GM23338 (cell line): Measurements from ENCODE around the gene CFAP70. TPM values are rescaled to one million over a fixed set of nuclear protein-coding genes. Genes with fewer than 3 reads are reported as not detected.

Source experiments
- ATAC-seq: fragments of 200-7000 bp; cut with Tn5 transposase; 3 replicates; pipeline ENCODE4 v1.9.1; 2020
- DNase-seq: peaks from one replicate; pipeline ENCODE4 v3.0.0-alpha.2; 2015; ENCODE audit warnings: low spot score
- H2AFZ ChIP-seq: fragments of 200-600 bp; sonication (generic); 2 replicates; pipeline ENCODE4 v1.8.0; 2016; ENCODE audit warnings: antibody characterized with exemption, mild to moderate bottlenecking, moderate library complexity
- H3F3A ChIP-seq: fragments of 200-600 bp; sonication (generic); replicated peaks from 2 replicates; pipeline ENCODE4 v1.8.0; 2017; ENCODE audit warnings: antibody characterized with exemption, mixed run types, low read depth
- H3K27ac ChIP-seq: fragments of 200-600 bp; sonication (generic); 2 replicates; pipeline ENCODE4 v1.6.1; 2016; ENCODE audit warnings: low read depth
- H3K27me3 ChIP-seq: fragments of 200-600 bp; sonication (generic); 2 replicates; pipeline ENCODE4 v1.8.0; 2016; ENCODE audit warnings: mild to moderate bottlenecking, mixed run types, moderate library complexity; ENCODE audit not compliant: insufficient read depth
- H3K36me3 ChIP-seq: fragments of 200-600 bp; sonication (generic); 2 replicates; pipeline ENCODE4 v1.8.0; 2016; ENCODE audit warnings: mild to moderate bottlenecking; ENCODE audit not compliant: insufficient read depth
- H3K4me1 ChIP-seq: fragments of 200-600 bp; sonication (generic); 2 replicates; pipeline ENCODE4 v1.8.0; 2016; ENCODE audit warnings: mild to moderate bottlenecking, moderate library complexity; ENCODE audit not compliant: insufficient read depth
- H3K4me2 ChIP-seq: fragments of 200-600 bp; sonication (generic); 2 replicates; pipeline ENCODE4 v1.7.1; 2017; ENCODE audit warnings: mixed run types
- H3K4me3 ChIP-seq: fragments of 200-600 bp; sonication (generic); 2 replicates; pipeline ENCODE4 v1.6.1; 2016; ENCODE audit warnings: mixed run types
- H3K79me2 ChIP-seq: fragments of 200-600 bp; sonication (generic); replicated peaks from 2 replicates; pipeline ENCODE4 v1.8.0; 2017; ENCODE audit warnings: mild to moderate bottlenecking; ENCODE audit not compliant: insufficient read depth
- H3K9me2 ChIP-seq: fragments of 200-600 bp; sonication (generic); 2 replicates; pipeline ENCODE4 v1.8.0; 2017; ENCODE audit not compliant: insufficient read depth
- H4K20me1 ChIP-seq: fragments of 200-600 bp; sonication (generic); replicated peaks from 2 replicates; pipeline ENCODE4 v1.8.0; 2017; ENCODE audit warnings: mild to moderate bottlenecking; ENCODE audit not compliant: insufficient read depth
- H3K27ac Mint-ChIP-seq: 2 replicates; pipeline ENCODE4 v1.8.0; 2020; ENCODE audit warnings: inconsistent platforms, mild to moderate bottlenecking, moderate library complexity, mixed read lengths
- H3K27me3 Mint-ChIP-seq: 3 replicates; pipeline ENCODE4 v1.8.0; 2022; ENCODE audit warnings: low read depth, mild to moderate bottlenecking, moderate library complexity, mixed read lengths, inconsistent platforms; ENCODE audit not compliant: insufficient read depth, poor library complexity
- H3K36me3 Mint-ChIP-seq: 3 replicates; pipeline ENCODE4 v1.8.0; 2021; ENCODE audit warnings: low read depth, mild to moderate bottlenecking, inconsistent platforms, moderate library complexity, mixed read lengths
- H3K4me1 Mint-ChIP-seq: 3 replicates; pipeline ENCODE4 v1.8.0; 2020; ENCODE audit warnings: mild to moderate bottlenecking, inconsistent platforms, mixed read lengths
- H3K4me3 Mint-ChIP-seq: 3 replicates; pipeline ENCODE4 v1.8.0; 2021; ENCODE audit warnings: moderate library complexity, mild to moderate bottlenecking, inconsistent platforms, mixed read lengths
- H3K9me3 Mint-ChIP-seq: 3 replicates; pipeline ENCODE4 v1.8.0; 2020; ENCODE audit warnings: moderate library complexity, mild to moderate bottlenecking, inconsistent platforms, mixed read lengths
- CREB1 ChIP-seq: fragments of 250-450 bp; sonication (Bioruptor Pico); IDR thresholded peaks from 2 replicates; pipeline ENCODE4 v1.5.0; 2020; ENCODE audit warnings: low read depth, mild to moderate bottlenecking, moderate library complexity
- EZH2phosphoT487 ChIP-seq: fragments of 200-600 bp; sonication (generic); IDR thresholded peaks from one replicate; pipeline ENCODE4 v1.8.1; 2018; ENCODE audit warnings: antibody characterized with exemption; ENCODE audit not compliant: unreplicated experiment
- JUNB ChIP-seq: IDR thresholded peaks from one replicate; pipeline ENCODE4 v1.6.1; 2016; ENCODE audit warnings: antibody characterized with exemption; ENCODE audit not compliant: unreplicated experiment
- POLR2AphosphoS5 ChIP-seq: IDR thresholded peaks from 2 replicates; pipeline ENCODE4 v1.6.1; 2016; ENCODE audit warnings: antibody characterized with exemption, low read depth
- STAT1 ChIP-seq: IDR thresholded peaks from one replicate; pipeline ENCODE4 v1.6.1; 2016; ENCODE audit warnings: antibody characterized with exemption; ENCODE audit not compliant: unreplicated experiment
- ZNF114 ChIP-seq: fragments of 250-450 bp; sonication (Bioruptor Pico); IDR thresholded peaks from 2 replicates; pipeline ENCODE4 v1.5.0; 2020; ENCODE audit warnings: mild to moderate bottlenecking, moderate library complexity
- ZNF331 ChIP-seq: fragments of 250-450 bp; sonication (Bioruptor Pico); IDR thresholded peaks from 2 replicates; pipeline ENCODE4 v1.5.0; 2020; ENCODE audit warnings: low read depth, mild to moderate bottlenecking, moderate library complexity
- polyA plus RNA-seq: library from polyadenylated mRNA; unstranded; fragments of >200 nt; fragmentation: Nextera tagmentation; extraction: Ambion mirVana; gene quantifications from 2 replicates; pipeline ENCODE4 v1.2.1, GENCODE V29; 2016
- total RNA-seq: library from RNA; depleted of rRNA; stranded (reverse); fragments of >200 nt; shearing (Covaris generic); gene quantifications from 2 replicates; pipeline ENCODE4 v1.2.3, GENCODE V29; 2014
- TF ChIP-seq, protein P1 (sequence below): IDR thresholded peaks from one replicate; pipeline ENCODE4 v1.6.1; 2018; ENCODE audit warnings: antibody characterized with exemption; ENCODE audit not compliant: unreplicated experiment
- TF ChIP-seq, protein P2 (sequence below), 2 experiments: fragments of 200-600 bp in 1 of 2; sonication (generic) in 1 of 2; conservative IDR thresholded peaks; 2 replicates each; pipeline versions ENCODE4 v1.5.1 to v1.6.1; 2016 to 2017; ENCODE audit warnings: antibody characterized with exemption in 2 of 2, low read depth in 2 of 2, mild to moderate bottlenecking in 2 of 2, moderate library complexity in 1 of 2
- TF ChIP-seq, protein P3 (sequence below): fragments of 250-450 bp; sonication (Bioruptor Pico); IDR thresholded peaks from 2 replicates; pipeline ENCODE4 v1.5.0; 2020; ENCODE audit warnings: mild to moderate bottlenecking, moderate library complexity

CFAP70 gene
- total and polyA plus RNA-seq, 2 experiments from 2014 or later = 0.17 to 0.24 TPM

DNA sequence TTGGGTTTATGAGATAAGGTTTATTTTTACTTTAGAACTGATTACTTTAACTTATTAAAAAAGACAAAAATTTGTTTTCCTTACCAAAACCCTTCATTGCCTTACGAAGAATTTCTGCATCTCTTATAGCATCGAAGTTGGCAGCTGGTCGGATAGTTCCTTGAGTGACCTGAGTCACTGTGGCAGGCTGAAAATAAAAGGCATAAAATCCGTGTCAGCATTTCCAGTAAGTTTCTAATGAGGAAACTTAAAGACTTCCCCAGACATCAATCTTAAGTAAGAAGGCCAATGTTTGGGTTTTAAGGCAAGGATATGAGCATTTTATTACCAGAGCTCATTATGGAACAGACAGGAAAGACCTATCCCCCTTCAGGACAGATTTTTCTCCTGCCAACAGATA, 29.6 kb upstream of the CFAP70 start (continued):
- TF ChIP-seq, protein P1, sequence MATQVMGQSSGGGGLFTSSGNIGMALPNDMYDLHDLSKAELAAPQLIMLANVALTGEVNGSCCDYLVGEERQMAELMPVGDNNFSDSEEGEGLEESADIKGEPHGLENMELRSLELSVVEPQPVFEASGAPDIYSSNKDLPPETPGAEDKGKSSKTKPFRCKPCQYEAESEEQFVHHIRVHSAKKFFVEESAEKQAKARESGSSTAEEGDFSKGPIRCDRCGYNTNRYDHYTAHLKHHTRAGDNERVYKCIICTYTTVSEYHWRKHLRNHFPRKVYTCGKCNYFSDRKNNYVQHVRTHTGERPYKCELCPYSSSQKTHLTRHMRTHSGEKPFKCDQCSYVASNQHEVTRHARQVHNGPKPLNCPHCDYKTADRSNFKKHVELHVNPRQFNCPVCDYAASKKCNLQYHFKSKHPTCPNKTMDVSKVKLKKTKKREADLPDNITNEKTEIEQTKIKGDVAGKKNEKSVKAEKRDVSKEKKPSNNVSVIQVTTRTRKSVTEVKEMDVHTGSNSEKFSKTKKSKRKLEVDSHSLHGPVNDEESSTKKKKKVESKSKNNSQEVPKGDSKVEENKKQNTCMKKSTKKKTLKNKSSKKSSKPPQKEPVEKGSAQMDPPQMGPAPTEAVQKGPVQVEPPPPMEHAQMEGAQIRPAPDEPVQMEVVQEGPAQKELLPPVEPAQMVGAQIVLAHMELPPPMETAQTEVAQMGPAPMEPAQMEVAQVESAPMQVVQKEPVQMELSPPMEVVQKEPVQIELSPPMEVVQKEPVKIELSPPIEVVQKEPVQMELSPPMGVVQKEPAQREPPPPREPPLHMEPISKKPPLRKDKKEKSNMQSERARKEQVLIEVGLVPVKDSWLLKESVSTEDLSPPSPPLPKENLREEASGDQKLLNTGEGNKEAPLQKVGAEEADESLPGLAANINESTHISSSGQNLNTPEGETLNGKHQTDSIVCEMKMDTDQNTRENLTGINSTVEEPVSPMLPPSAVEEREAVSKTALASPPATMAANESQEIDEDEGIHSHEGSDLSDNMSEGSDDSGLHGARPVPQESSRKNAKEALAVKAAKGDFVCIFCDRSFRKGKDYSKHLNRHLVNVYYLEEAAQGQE = no peak
- TF ChIP-seq POLR2AphosphoS5 = no peak
- TF ChIP-seq CREB1 (CRISPR knock-in tag) = no peak

DNA sequence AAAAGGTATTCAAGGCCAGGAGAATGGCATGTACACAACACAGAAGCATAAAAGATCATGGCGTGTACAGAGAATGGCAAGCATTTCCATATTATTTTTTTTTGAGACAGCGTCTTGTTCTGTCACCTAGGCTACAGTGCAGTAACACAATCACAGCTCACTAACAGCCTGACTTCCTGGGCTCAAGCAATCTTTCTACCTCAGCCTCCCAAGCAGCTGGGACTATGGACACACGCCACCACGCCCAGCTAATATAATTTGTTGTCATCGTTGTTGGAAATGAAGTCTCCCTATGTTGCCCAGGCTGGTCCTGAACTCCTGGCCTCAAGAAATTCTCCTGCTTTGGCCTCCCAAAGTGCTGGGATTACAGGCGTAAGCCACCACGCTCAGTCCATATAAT, 27.9 kb upstream of the CFAP70 start:
- Histone ChIP-seq H3K4me1 (no peaks in the 10 kb centered on the region), H3K79me2 (peaks cover 4% of the 10 kb centered on the region; the same call in 1 of the 2 replicates), H3K36me3 (peaks cover 18% of the 10 kb centered on the region), H3K9me2 (no peaks in the 10 kb centered on the region), H4K20me1 (peaks cover 3% of the 10 kb centered on the region; the same call in 1 of the 2 replicates), H3F3A (no peaks in the 10 kb centered on the region), H3K4me2 (no peak overlapping the region), H2AFZ (no peak overlapping the region), H3K4me3 (no peak overlapping the region), H3K27ac (no peak overlapping the region), H3K27me3 (no peaks in the 10 kb centered on the region)
- H3K4me3 Mint-ChIP-seq = no peak overlapping the region
- H3K27ac Mint-ChIP-seq = no peak overlapping the region
- DNase-seq (no peak), ATAC-seq (no peak)
- no peaks in the 10 kb centered on the region for H3K9me3 Mint-ChIP-seq
- no peaks in the 10 kb centered on the region for H3K4me1 Mint-ChIP-seq
- H3K36me3 Mint-ChIP-seq = peaks cover 48% of the 10 kb centered on the region
- H3K27me3 Mint-ChIP-seq = no peaks in the 10 kb centered on the region
- TF ChIP-seq ZNF331 (CRISPR knock-in tag) (no peak), ZNF114 (CRISPR knock-in tag) (no peak), EZH2phosphoT487 (no peak), STAT1 (no peak), CREB1 (CRISPR knock-in tag) (no peak), JUNB (no peak), POLR2AphosphoS5 (no peak)
- TF ChIP-seq, protein P1 = no peak
- TF ChIP-seq, protein P2, sequence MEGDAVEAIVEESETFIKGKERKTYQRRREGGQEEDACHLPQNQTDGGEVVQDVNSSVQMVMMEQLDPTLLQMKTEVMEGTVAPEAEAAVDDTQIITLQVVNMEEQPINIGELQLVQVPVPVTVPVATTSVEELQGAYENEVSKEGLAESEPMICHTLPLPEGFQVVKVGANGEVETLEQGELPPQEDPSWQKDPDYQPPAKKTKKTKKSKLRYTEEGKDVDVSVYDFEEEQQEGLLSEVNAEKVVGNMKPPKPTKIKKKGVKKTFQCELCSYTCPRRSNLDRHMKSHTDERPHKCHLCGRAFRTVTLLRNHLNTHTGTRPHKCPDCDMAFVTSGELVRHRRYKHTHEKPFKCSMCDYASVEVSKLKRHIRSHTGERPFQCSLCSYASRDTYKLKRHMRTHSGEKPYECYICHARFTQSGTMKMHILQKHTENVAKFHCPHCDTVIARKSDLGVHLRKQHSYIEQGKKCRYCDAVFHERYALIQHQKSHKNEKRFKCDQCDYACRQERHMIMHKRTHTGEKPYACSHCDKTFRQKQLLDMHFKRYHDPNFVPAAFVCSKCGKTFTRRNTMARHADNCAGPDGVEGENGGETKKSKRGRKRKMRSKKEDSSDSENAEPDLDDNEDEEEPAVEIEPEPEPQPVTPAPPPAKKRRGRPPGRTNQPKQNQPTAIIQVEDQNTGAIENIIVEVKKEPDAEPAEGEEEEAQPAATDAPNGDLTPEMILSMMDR (conservative IDR thresholded peaks at IDR 0.05; ENCODE audit: low read depth in 2 of 2) = no peak
- TF ChIP-seq, protein P3, sequence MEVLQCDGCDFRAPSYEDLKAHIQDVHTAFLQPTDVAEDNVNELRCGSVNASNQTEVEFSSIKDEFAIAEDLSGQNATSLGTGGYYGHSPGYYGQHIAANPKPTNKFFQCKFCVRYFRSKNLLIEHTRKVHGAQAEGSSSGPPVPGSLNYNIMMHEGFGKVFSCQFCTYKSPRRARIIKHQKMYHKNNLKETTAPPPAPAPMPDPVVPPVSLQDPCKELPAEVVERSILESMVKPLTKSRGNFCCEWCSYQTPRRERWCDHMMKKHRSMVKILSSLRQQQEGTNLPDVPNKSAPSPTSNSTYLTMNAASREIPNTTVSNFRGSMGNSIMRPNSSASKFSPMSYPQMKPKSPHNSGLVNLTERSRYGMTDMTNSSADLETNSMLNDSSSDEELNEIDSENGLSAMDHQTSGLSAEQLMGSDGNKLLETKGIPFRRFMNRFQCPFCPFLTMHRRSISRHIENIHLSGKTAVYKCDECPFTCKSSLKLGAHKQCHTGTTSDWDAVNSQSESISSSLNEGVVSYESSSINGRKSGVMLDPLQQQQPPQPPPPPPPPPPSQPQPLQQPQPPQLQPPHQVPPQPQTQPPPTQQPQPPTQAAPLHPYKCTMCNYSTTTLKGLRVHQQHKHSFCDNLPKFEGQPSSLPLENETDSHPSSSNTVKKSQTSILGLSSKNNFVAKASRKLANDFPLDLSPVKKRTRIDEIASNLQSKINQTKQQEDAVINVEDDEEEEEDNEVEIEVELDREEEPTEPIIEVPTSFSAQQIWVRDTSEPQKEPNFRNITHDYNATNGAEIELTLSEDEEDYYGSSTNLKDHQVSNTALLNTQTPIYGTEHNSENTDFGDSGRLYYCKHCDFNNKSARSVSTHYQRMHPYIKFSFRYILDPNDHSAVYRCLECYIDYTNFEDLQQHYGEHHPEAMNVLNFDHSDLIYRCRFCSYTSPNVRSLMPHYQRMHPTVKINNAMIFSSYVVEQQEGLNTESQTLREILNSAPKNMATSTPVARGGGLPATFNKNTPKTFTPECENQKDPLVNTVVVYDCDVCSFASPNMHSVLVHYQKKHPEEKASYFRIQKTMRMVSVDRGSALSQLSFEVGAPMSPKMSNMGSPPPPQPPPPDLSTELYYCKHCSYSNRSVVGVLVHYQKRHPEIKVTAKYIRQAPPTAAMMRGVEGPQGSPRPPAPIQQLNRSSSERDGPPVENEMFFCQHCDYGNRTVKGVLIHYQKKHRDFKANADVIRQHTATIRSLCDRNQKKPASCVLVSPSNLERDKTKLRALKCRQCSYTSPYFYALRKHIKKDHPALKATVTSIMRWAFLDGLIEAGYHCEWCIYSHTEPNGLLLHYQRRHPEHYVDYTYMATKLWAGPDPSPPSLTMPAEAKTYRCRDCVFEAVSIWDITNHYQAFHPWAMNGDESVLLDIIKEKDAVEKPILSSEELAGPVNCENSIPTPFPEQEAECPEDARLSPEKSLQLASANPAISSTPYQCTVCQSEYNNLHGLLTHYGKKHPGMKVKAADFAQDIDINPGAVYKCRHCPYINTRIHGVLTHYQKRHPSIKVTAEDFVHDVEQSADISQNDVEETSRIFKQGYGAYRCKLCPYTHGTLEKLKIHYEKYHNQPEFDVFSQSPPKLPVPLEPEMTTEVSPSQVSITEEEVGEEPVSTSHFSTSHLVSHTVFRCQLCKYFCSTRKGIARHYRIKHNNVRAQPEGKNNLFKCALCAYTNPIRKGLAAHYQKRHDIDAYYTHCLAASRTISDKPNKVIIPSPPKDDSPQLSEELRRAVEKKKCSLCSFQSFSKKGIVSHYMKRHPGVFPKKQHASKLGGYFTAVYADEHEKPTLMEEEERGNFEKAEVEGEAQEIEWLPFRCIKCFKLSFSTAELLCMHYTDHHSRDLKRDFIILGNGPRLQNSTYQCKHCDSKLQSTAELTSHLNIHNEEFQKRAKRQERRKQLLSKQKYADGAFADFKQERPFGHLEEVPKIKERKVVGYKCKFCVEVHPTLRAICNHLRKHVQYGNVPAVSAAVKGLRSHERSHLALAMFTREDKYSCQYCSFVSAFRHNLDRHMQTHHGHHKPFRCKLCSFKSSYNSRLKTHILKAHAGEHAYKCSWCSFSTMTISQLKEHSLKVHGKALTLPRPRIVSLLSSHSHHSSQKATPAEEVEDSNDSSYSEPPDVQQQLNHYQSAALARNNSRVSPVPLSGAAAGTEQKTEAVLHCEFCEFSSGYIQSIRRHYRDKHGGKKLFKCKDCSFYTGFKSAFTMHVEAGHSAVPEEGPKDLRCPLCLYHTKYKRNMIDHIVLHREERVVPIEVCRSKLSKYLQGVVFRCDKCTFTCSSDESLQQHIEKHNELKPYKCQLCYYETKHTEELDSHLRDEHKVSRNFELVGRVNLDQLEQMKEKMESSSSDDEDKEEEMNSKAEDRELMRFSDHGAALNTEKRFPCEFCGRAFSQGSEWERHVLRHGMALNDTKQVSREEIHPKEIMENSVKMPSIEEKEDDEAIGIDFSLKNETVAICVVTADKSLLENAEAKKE = no peak
